Measurements from ENCODE around the gene APC. TPM values are rescaled to one million over a fixed set of nuclear protein-coding genes. Genes with fewer than 3 reads are reported as not detected.
"Not testable (repeated sequence)": the region's sequence is repeated elsewhere in the genome, so short reads cannot be mapped to it uniquely, and the experiment has no call there.

Gene APC
- total RNA-seq, 1 donor from 2014 or later = 47.0 TPM

DNA sequence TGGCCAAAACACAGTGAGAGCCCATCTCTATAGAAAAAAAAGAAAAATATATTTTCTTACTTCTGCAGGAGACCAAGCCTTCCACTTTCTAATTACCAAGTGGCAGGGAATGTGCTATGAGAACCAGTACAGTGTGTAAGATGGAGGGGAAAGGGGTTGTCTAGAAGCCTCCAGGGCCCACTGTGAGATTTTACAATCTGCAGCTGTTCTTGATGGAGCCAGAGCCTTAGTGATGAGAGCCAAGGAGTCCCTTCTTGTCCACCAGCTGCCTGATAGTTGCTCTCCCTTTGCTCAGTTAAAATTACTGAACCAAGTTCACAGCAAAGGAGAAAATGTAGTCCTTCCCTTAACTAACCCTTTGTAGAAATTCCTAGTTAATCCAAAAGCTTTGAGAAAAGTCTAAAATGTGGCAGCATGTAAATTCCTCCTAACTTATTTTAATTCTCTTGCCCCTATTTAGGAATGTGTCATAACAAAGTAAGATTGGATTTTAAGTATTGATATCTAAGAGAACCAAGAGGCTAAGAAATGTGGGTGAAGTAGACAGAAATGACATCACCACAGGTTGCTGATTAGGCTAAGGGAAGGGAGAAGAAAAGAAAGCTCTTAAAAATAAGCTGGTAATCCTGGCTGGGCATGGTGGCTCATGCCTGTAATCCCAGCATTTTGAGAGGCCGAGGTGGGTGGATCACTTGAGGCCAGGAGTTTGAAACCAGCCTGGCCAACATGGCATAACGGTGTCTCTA lies 142.7 kb downstream of the APC start:
- TF ChIP-seq, protein P1, sequence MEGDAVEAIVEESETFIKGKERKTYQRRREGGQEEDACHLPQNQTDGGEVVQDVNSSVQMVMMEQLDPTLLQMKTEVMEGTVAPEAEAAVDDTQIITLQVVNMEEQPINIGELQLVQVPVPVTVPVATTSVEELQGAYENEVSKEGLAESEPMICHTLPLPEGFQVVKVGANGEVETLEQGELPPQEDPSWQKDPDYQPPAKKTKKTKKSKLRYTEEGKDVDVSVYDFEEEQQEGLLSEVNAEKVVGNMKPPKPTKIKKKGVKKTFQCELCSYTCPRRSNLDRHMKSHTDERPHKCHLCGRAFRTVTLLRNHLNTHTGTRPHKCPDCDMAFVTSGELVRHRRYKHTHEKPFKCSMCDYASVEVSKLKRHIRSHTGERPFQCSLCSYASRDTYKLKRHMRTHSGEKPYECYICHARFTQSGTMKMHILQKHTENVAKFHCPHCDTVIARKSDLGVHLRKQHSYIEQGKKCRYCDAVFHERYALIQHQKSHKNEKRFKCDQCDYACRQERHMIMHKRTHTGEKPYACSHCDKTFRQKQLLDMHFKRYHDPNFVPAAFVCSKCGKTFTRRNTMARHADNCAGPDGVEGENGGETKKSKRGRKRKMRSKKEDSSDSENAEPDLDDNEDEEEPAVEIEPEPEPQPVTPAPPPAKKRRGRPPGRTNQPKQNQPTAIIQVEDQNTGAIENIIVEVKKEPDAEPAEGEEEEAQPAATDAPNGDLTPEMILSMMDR (IDR thresholded peaks at IDR 0.05; ENCODE audit: insufficient read depth, low read length, poor library complexity, severe bottlenecking) = no peak
- H3K36me3 ChIP-seq (ENCODE audit: control insufficient read depth, insufficient read depth, low read length) = peaks cover 2% of the 10 kb centered on the region
- no peak for DNase-seq (ENCODE audit: low read depth)
- no peaks in the 10 kb centered on the region for H3K27me3 ChIP-seq (ENCODE audit: control insufficient read depth, insufficient read depth, low read length)
- no peak overlapping the region for H3K4me3 ChIP-seq (ENCODE audit: low read depth, low read length)

- TF ChIP-seq, protein P1 (IDR thresholded peaks at IDR 0.05; ENCODE audit: insufficient read depth, low read length, poor library complexity, severe bottlenecking) = no peak
- H3K4me3 ChIP-seq (ENCODE audit: low read depth, low read length) = no peak overlapping the region
- peaks cover 2% of the 10 kb centered on the region for H3K36me3 ChIP-seq (ENCODE audit: control insufficient read depth, insufficient read depth, low read length)
- no peaks in the 10 kb centered on the region for H3K27me3 ChIP-seq (ENCODE audit: control insufficient read depth, insufficient read depth, low read length)
- no peak for DNase-seq (ENCODE audit: low read depth)
Measured at GRCh38 chr5:112883192-112883591, 145.5 kb downstream of the APC start.

DNA sequence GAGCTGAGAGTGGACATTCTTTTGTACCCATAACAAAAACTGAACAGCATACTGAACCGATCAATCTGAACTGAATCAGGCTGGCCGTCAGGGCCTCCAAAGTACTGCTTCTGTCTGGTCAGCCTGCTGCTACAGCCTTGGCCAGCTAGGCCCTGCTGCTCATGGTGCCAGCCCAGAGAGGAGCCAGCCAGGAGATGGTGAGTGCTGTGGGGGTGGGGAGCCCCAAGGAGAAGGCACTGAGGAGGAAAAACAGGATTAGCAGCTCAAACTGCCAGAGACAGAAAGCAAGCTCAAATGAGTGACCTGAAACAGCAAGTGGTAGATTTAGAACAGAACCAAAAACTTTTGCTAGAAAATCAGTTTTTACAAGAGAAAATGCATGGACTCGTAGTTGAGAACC lies 147.3 kb downstream of the APC start:
- no peak for DNase-seq (ENCODE audit: low read depth)
- TF ChIP-seq, protein P1 (IDR thresholded peaks at IDR 0.05; ENCODE audit: insufficient read depth, low read length, poor library complexity, severe bottlenecking) = no peak
- no peak overlapping the region for H3K4me3 ChIP-seq (ENCODE audit: low read depth, low read length)
- no peaks in the 10 kb centered on the region for H3K27me3 ChIP-seq (ENCODE audit: control insufficient read depth, insufficient read depth, low read length)
- peaks cover 2% of the 10 kb centered on the region for H3K36me3 ChIP-seq (ENCODE audit: control insufficient read depth, insufficient read depth, low read length)

DNA sequence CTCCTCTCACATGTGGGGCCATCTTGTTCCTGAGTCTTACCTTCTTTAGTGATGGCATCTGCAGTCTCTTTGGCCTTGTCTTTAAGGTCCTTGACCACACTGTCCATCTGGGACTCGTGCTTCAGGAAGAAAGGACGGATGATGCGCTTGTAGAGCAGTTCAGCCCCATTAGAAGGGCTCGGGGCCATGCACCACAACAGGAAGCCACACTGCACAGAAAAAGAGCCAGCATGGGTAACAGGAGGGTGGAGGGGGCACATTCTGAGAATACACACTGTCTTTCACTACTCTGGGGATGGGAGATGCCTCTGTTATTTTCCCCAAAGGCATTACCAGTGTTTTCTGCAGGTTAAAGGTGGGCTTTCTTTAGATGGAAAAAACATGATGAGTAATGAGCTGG lies 149.3 kb downstream of the APC start:
- H3K36me3 ChIP-seq (ENCODE audit: control insufficient read depth, insufficient read depth, low read length) = peaks cover 2% of the 10 kb centered on the region
- no peaks in the 10 kb centered on the region for H3K27me3 ChIP-seq (ENCODE audit: control insufficient read depth, insufficient read depth, low read length)
- H3K4me3 ChIP-seq (ENCODE audit: low read depth, low read length) = no peak overlapping the region
- TF ChIP-seq, protein P1 (IDR thresholded peaks at IDR 0.05; ENCODE audit: insufficient read depth, low read length, poor library complexity, severe bottlenecking) = no peak
- no peak for DNase-seq (ENCODE audit: low read depth)

DNA sequence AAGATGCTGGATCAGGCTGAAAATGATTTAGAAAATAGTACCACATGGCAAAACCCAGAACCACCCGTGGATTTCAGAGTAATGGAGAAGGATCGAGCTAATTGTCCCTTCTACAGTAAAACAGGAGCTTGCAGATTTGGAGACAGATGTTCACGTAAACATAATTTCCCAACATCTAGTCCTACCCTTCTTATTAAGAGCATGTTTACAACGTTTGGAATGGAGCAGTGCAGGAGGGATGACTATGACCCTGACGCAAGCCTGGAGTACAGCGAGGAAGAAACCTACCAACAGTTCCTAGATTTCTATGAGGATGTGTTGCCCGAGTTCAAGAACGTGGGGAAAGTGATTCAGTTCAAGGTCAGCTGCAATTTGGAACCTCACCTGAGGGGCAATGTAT lies 154.4 kb downstream of the APC start:
- H3K27me3 ChIP-seq (ENCODE audit: control insufficient read depth, insufficient read depth, low read length); DNase-seq (ENCODE audit: low read depth); H3K4me3 ChIP-seq (ENCODE audit: low read depth, low read length); H3K36me3 ChIP-seq (ENCODE audit: control insufficient read depth, insufficient read depth, low read length): not testable (repeated sequence)

DNA sequence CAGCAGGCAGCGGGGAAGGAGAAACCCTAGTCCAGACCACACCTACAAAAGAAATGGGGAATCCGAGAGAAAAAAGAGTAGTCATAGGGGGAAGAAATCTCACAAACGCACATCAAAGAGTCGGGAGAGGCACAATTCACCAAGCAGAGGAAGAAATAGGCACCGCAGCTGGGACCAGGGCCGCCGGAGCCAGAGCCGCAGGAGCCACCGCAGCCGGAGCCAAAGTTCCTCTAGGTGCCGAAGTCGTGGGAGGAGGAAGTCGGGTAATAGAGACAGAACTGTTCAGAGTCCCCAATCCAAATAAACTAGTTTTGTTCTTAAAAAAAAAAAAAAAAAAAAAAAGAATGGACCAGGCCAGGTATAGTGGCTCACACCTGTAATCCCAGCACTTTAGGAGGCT lies 155.1 kb downstream of the APC start:
- DNase-seq (ENCODE audit: low read depth) = no peak
- no peaks in the 10 kb centered on the region for H3K27me3 ChIP-seq (ENCODE audit: control insufficient read depth, insufficient read depth, low read length)
- no peaks in the 10 kb centered on the region for H3K36me3 ChIP-seq (ENCODE audit: control insufficient read depth, insufficient read depth, low read length)
- H3K4me3 ChIP-seq (ENCODE audit: low read depth, low read length) = no peak overlapping the region
- TF ChIP-seq, protein P1 (IDR thresholded peaks at IDR 0.05; ENCODE audit: insufficient read depth, low read length, poor library complexity, severe bottlenecking) = no peak
